GM12891 (cell line): ENCODE data around the gene MAPK14.
"Not testable (repeated sequence)": the region's sequence is repeated elsewhere in the genome, so short reads cannot be mapped to it uniquely, and the experiment has no call there.

ENCODE experiments used
- POLR2A ChIP-seq: IDR thresholded peaks from 2 replicates; pipeline ENCODE4 v1.6.1; 2011; ENCODE audit warnings: low read depth, low read length, control low read depth
- POLR2AphosphoS5 ChIP-seq: IDR thresholded peaks from 2 replicates; pipeline ENCODE4 v1.6.1; 2011; ENCODE audit warnings: low read depth, low read length, control low read depth
- TAF1 ChIP-seq: IDR thresholded peaks from 2 replicates; pipeline ENCODE4 v1.6.1; 2011; ENCODE audit warnings: low read depth, low read length, control low read depth

- not testable (repeated sequence) for TF ChIP-seq POLR2AphosphoS5, POLR2A, TAF1
Measured at GRCh38 chr6:35980126-35980525, 47.5 kb upstream of the MAPK14 start.
